A375 (cell line): ENCODE results near the gene ZFP37. TPM values are rescaled to one million over a fixed set of nuclear protein-coding genes. Genes with fewer than 3 reads are reported as not detected.

Source experiments
- total RNA-seq: library from RNA; depleted of rRNA; stranded (reverse); fragments of >200 nt; shearing (Covaris generic); gene quantifications from 2 replicates; pipeline ENCODE4 v1.2.3, GENCODE V29; 2014; rRNA removed

The ZFP37 gene
- total RNA-seq = 1.7 and 2.0 TPM in 2 replicates

DNA sequence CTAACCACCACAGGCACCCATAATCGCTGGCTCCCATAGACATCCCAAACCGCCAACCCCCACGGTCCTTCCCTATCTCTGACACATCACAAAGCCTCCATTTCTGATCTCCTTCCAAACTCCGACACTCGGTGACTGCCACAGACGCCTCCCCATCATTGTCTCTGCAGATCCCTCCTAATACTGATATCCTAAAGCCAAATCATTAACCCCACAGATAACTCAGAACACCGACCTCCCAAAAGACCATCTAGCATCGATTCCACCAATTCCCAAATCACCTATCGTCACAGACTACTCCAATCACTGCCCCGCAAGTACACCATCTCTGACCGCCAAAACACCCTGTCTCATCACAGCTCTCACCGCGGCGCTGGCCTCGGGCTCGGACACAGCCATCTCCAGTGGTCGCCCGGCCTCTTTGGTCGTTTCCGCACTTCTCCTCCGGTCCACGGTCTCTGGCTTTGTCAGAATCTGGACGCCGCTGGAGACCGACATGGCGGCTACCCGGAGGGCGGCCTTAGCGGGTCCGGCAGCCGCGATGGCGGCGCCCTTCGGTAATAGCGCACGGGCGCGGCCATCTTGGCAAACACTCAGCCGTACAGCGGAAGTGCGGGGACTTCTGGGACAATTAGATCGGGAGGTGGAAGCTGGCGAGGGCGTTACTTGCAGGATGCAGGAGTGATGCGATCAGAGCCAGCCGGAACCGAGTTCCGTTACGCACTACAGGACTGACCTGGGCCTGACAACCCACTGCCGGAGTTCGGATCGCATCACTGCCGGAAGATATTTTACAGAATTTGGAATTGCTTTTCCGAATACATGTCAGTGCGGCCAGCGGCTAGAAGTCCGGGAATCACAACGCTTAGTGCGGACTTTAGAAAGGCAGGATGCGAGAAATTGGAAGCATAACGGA, at the start of gene ZFP37:
Gene ZFP37, minus strand, starts transcription at position 534 of the 916 bp plus-strand sequence. Its CDS starts 36 bp downstream, at position 498.

DNA sequence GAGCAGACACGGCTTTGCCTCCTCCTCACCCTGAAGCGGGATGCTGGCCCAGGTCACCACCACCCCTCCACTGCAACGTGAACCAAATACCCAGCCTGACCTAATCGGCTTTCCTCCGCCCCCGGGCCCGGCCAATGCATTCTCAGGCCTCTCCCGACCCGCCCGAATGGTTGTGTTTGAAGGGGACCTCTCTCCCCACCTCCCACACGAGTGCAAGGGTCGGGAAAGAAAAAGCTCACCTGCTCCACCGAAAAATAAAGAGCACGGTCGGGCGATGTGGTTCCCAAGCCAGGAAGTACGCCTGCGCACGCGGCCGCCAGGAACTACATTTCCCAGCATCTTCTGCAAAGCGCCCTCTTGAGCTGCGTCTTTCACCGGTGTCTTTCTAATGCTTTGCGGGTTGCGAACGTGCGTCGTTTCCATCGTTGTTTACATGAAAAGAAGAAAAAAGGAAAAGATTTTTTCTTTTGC, 44.6 kb downstream of the ZFP37 start, which contains the start of gene ZNF883:
Gene ZNF883, minus strand, starts transcription at position 282 of the 471 bp plus-strand sequence.

Other genes starting within 250 kb of the ZFP37 start
- not detected in 2 replicates for gene SLC46A2, start 165.8 kb downstream of the ZFP37 start, total RNA-seq
- gene ZNF883, start 44.5 kb downstream of the ZFP37 start, total RNA-seq = 3.1 and 4.7 TPM in 2 replicates
- gene SLC31A2, start 94.3 kb upstream of the ZFP37 start, total RNA-seq = 2.1 and 2.3 TPM in 2 replicates
- gene FKBP15, start 164.6 kb upstream of the ZFP37 start, total RNA-seq = 16.3 and 19.4 TPM in 2 replicates
- 20.7 and 25.4 TPM in 2 replicates for gene SLC31A1, start 164.8 kb upstream of the ZFP37 start, total RNA-seq
- 40.4 and 53.9 TPM in 2 replicates for gene CDC26, start 218.8 kb upstream of the ZFP37 start, total RNA-seq
- gene PRPF4, start 218.9 kb upstream of the ZFP37 start, total RNA-seq = 54.8 and 67.0 TPM in 2 replicates
- not detected in 2 replicates for gene RNF183, start 246.7 kb upstream of the ZFP37 start, total RNA-seq